BLaER1 (cell line): ENCODE data around the gene ATP8B4.

Source experiments
- H3K27ac ChIP-seq: shearing (Covaris generic); formaldehyde crosslinking; 2 replicates; pipeline ENCODE4 v1.8.1; 2022
- H3K27me3 ChIP-seq: shearing (Covaris generic); formaldehyde crosslinking; 2 replicates; pipeline ENCODE4 v1.8.1; 2022
- H3K36me3 ChIP-seq: shearing (Covaris generic); formaldehyde crosslinking; 2 replicates; pipeline ENCODE4 v1.8.1; 2022
- H3K4me1 ChIP-seq: shearing (Covaris generic); formaldehyde crosslinking; 2 replicates; pipeline ENCODE4 v1.8.1; 2022
- H3K4me2 ChIP-seq: shearing (Covaris generic); formaldehyde crosslinking; 2 replicates; pipeline ENCODE4 v1.8.1; 2022
- H3K4me3 ChIP-seq: shearing (Covaris generic); formaldehyde crosslinking; 2 replicates; pipeline ENCODE4 v1.8.1; 2022
- H3K9ac ChIP-seq: shearing (Covaris generic); formaldehyde crosslinking; 2 replicates; pipeline ENCODE4 v1.8.1; 2022
- H3K9me3 ChIP-seq: shearing (Covaris generic); formaldehyde crosslinking; 2 replicates; pipeline ENCODE4 v1.8.1; 2022
- H4K20me1 ChIP-seq: shearing (Covaris generic); formaldehyde crosslinking; 2 replicates; pipeline ENCODE4 v1.8.1; 2022
- Cebpa-rat ChIP-seq: shearing (Covaris generic); IDR thresholded peaks from 2 replicates; pipeline ENCODE4 v1.8.1; 2022

ATP8B4 gene

GRCh38 chr15:50150851-50151250, 31.8 kb upstream of the ATP8B4 start:
- Histone ChIP-seq H3K4me2 (no peak overlapping the region), H3K4me3 (no peak overlapping the region), H3K9me3 (no peaks in the 10 kb centered on the region), H3K27me3 (no peaks in the 10 kb centered on the region), H4K20me1 (no peaks in the 10 kb centered on the region), H3K27ac (no peak overlapping the region), H3K36me3 (no peaks in the 10 kb centered on the region), H3K4me1 (0 out of 2 replicates have a peak, but pooled peaks cover 3% of the 10 kb centered on the region), H3K9ac (no peak overlapping the region)
- TF ChIP-seq Cebpa-rat = no peak

- TF ChIP-seq Cebpa-rat = no peak
- no peaks in the 10 kb centered on the region for H3K27me3 ChIP-seq
- no peaks in the 10 kb centered on the region for H3K9me3 ChIP-seq
- no peaks in the 10 kb centered on the region for H4K20me1 ChIP-seq
- no peak overlapping the region for H3K4me3 ChIP-seq
- H3K4me1 ChIP-seq = 0 out of 2 replicates have a peak, but pooled peaks cover 3% of the 10 kb centered on the region
- no peak overlapping the region for H3K27ac ChIP-seq
- H3K9ac ChIP-seq = no peak overlapping the region
- H3K4me2 ChIP-seq = no peak overlapping the region
- no peaks in the 10 kb centered on the region for H3K36me3 ChIP-seq
Measured at GRCh38 chr15:50150349-50150748, 31.3 kb upstream of the ATP8B4 start.

GRCh38 chr15:50149090-50149489, 30.1 kb upstream of the ATP8B4 start:
- Histone ChIP-seq H3K4me2 (no peak overlapping the region), H3K27me3 (no peaks in the 10 kb centered on the region), H3K4me3 (no peak overlapping the region), H3K9ac (no peak overlapping the region), H3K4me1 (0 out of 2 replicates have a peak, but pooled peaks cover 3% of the 10 kb centered on the region), H3K36me3 (no peaks in the 10 kb centered on the region), H4K20me1 (no peaks in the 10 kb centered on the region), H3K27ac (no peak overlapping the region), H3K9me3 (no peaks in the 10 kb centered on the region)
- TF ChIP-seq Cebpa-rat = no peak

GRCh38 chr15:50148362-50148963, 29.4 kb upstream of the ATP8B4 start:
- TF ChIP-seq Cebpa-rat = no peak
- Histone ChIP-seq H3K27me3 (no peaks in the 10 kb centered on the region), H3K27ac (no peak overlapping the region)

GRCh38 chr15:50146632-50147031, 27.6 kb upstream of the ATP8B4 start:
- Histone ChIP-seq H3K27me3 (no peaks in the 10 kb centered on the region), H3K36me3 (no peaks in the 10 kb centered on the region), H4K20me1 (no peaks in the 10 kb centered on the region), H3K27ac (no peak overlapping the region), H3K4me1 (0 out of 2 replicates have a peak, but pooled peaks cover 3% of the 10 kb centered on the region), H3K4me3 (no peak overlapping the region), H3K9me3 (no peaks in the 10 kb centered on the region), H3K4me2 (no peak overlapping the region), H3K9ac (no peak overlapping the region)
- no peak for TF ChIP-seq Cebpa-rat

More at GRCh38 chr15:50148362-50148963, 29.4 kb upstream of the ATP8B4 start:
- Histone ChIP-seq H3K4me1 (0 out of 2 replicates have a peak, but pooled peaks cover 3% of the 10 kb centered on the region), H3K36me3 (no peaks in the 10 kb centered on the region), H3K4me2 (no peak overlapping the region), H3K9ac (no peak overlapping the region), H3K4me3 (no peak overlapping the region), H3K9me3 (no peaks in the 10 kb centered on the region), H4K20me1 (no peaks in the 10 kb centered on the region)

- no peak overlapping the region for H3K27ac ChIP-seq
- no peak overlapping the region for H3K4me2 ChIP-seq
Measured at GRCh38 chr15:50145451-50145872, 26.4 kb upstream of the ATP8B4 start.

GRCh38 chr15:50144341-50145120, 25.5 kb upstream of the ATP8B4 start:
- H3K4me1 ChIP-seq = 0 out of 2 replicates have a peak, but pooled peaks cover 3% of the 10 kb centered on the region
- H3K36me3 ChIP-seq = no peaks in the 10 kb centered on the region
- TF ChIP-seq Cebpa-rat = no peak
- no peak overlapping the region for H3K27ac ChIP-seq
- H3K4me2 ChIP-seq = no peak overlapping the region
- H3K9me3 ChIP-seq = no peaks in the 10 kb centered on the region
- no peaks in the 10 kb centered on the region for H4K20me1 ChIP-seq
- H3K4me3 ChIP-seq = no peak overlapping the region
- no peaks in the 10 kb centered on the region for H3K27me3 ChIP-seq
- H3K9ac ChIP-seq = no peak overlapping the region

More at GRCh38 chr15:50145451-50145872, 26.4 kb upstream of the ATP8B4 start:
- no peaks in the 10 kb centered on the region for H3K9me3 ChIP-seq
- H3K27me3 ChIP-seq = no peaks in the 10 kb centered on the region
- no peaks in the 10 kb centered on the region for H4K20me1 ChIP-seq
- H3K9ac ChIP-seq = no peak overlapping the region
- no peaks in the 10 kb centered on the region for H3K36me3 ChIP-seq
- TF ChIP-seq Cebpa-rat = no peak
- no peak overlapping the region for H3K4me3 ChIP-seq
- 0 out of 2 replicates have a peak, but pooled peaks cover 3% of the 10 kb centered on the region for H3K4me1 ChIP-seq

GRCh38 chr15:50143255-50143860, 24.3 kb upstream of the ATP8B4 start:
- Histone ChIP-seq H3K27me3 (no peaks in the 10 kb centered on the region), H3K4me3 (no peak overlapping the region), H4K20me1 (no peaks in the 10 kb centered on the region), H3K27ac (no peak overlapping the region), H3K4me1 (no peaks in the 10 kb centered on the region), H3K9ac (no peak overlapping the region), H3K9me3 (no peaks in the 10 kb centered on the region), H3K4me2 (no peak overlapping the region), H3K36me3 (no peaks in the 10 kb centered on the region)
- no peak for TF ChIP-seq Cebpa-rat

- Histone ChIP-seq H3K9me3 (no peaks in the 10 kb centered on the region), H3K36me3 (no peaks in the 10 kb centered on the region), H3K27ac (no peak overlapping the region), H3K4me3 (no peak overlapping the region), H4K20me1 (no peaks in the 10 kb centered on the region), H3K9ac (no peak overlapping the region), H3K4me1 (no peaks in the 10 kb centered on the region), H3K27me3 (no peaks in the 10 kb centered on the region), H3K4me2 (no peak overlapping the region)
- no peak for TF ChIP-seq Cebpa-rat
Measured at GRCh38 chr15:50141856-50142255, 22.8 kb upstream of the ATP8B4 start.

GRCh38 chr15:50140983-50141382, 21.9 kb upstream of the ATP8B4 start:
- Histone ChIP-seq H3K27ac (no peak overlapping the region), H3K4me1 (no peaks in the 10 kb centered on the region), H3K4me3 (no peak overlapping the region), H3K36me3 (no peaks in the 10 kb centered on the region), H3K9me3 (no peaks in the 10 kb centered on the region), H3K4me2 (no peak overlapping the region), H4K20me1 (no peaks in the 10 kb centered on the region), H3K9ac (no peak overlapping the region), H3K27me3 (no peaks in the 10 kb centered on the region)
- TF ChIP-seq Cebpa-rat = no peak
